Measurements from ENCODE around the gene CSH1.
"Not testable (repeated sequence)": the region's sequence is repeated elsewhere in the genome, so short reads cannot be mapped to it uniquely, and the experiment has no call there.

The CSH1 gene

DNA sequence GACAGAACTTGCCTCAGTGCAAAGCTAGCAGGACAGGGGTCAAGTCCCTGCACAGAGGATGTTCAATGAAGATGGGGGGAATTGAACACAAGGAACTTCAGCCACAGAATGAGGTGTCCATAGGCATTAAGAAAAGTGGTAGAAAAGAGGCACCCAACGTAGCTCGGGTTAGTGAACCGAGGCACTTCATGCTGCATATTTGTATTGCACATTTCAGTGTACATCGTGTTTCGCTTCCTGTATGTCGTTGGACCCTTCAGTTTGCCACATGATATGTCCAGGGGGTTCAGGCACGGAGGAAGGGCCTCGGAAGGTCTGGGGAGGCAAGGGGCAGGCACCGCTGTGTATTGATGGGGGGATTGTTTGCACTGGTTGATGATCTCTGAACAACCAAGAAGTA is 18.0 kb downstream of the CSH1 start:
- H3K9me3 Mint-ChIP-seq; H3K27ac Mint-ChIP-seq; H3K4me3 Mint-ChIP-seq; intact Hi-C loops (cut with micrococcal nuclease); H3K36me3 Mint-ChIP-seq (ENCODE audit: low read depth); H3K4me1 Mint-ChIP-seq (ENCODE audit: low read depth): not testable (repeated sequence)
- H3K27me3 Mint-ChIP-seq = peaks cover 31% of the 10 kb centered on the region

DNA sequence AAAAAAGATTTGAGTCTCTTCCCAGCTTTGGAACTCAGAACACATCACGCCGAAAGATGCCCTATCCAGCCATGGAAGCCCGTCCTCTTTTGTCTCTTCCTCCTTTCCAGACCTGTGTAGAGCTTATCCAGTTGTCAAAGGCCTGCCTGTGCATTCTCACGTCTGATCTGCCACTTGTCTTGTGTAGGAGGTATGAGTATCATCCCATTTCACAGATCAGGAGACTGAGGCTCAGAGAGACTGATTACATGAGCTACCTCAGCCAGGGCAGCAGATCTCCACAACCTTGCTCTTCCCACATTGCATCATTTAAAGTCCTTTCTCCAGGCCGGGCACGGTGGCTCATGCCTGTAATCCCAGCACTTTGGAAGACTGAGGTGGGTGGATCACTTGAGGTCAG is 21.7 kb downstream of the CSH1 start:
- intact Hi-C loops (cut with micrococcal nuclease); H3K4me3 Mint-ChIP-seq; H3K9me3 Mint-ChIP-seq: not testable (repeated sequence)

DNA sequence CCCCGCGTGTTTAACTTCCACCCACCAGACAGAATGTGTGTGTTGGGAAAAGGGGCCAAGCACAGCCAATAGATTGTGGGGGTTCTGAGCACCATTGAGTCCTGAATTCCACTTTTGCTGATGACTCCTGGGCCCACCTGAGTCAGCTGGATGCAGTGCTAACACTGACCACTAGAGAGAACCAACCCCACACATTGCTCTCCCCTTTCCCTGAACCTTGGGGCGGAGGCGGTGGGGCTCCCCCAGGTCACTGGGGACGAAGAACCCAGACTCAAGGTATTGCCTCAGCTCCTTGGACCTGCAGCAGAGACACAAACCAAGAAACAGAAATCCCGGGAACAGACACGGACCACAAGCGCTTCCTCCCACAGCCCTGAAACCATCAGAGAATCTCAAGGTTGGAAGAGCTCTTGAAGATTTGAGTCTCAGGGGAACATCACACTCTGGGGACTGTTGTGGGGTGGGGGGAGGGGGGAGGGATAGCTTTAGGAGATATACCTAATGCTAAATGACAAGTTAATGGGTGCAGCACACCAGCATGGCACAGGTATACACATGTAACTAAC is 22.2 kb downstream of the CSH1 start:
- H3K36me3 Mint-ChIP-seq (ENCODE audit: low read depth); H3K27ac Mint-ChIP-seq; intact Hi-C loops (cut with micrococcal nuclease); H3K9me3 Mint-ChIP-seq; H3K4me3 Mint-ChIP-seq; H3K4me1 Mint-ChIP-seq (ENCODE audit: low read depth): not testable (repeated sequence)
- peaks cover 28% of the 10 kb centered on the region for H3K27me3 Mint-ChIP-seq

More for the DNA sequence above, 21.7 kb downstream of the CSH1 start:
- not testable (repeated sequence) for H3K4me1 Mint-ChIP-seq (ENCODE audit: low read depth); H3K27ac Mint-ChIP-seq; H3K36me3 Mint-ChIP-seq (ENCODE audit: low read depth)
- peaks cover 28% of the 10 kb centered on the region for H3K27me3 Mint-ChIP-seq

DNA sequence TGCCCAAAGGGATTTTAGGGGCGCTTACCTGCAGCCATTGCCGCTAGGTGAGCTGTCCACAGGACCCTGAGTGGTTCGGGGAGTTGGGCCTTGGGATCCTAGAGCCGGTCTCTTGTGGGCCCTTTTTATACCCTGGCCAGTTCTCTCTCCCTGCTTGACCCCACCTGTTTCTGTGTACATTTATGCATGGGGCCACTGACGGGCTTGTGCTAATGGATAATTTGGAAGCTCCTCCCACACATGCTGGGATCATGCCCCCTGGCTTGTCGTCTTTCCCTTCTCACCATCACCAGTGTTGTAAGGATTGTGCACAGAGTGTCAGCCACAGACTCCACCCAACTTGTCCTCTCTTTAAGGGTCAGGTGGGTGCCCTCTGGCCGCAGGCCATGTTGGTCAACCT is 22.8 kb downstream of the CSH1 start, which contains the start of gene CSH2:
CSH2 (minus strand) TSS at position 101 of the 400 bp plus-strand sequence; CDS start at position 38, 63 bp downstream.
- peaks cover 25% of the 10 kb centered on the region for H3K27me3 Mint-ChIP-seq
- H3K4me1 Mint-ChIP-seq (ENCODE audit: low read depth); H3K27ac Mint-ChIP-seq; H3K36me3 Mint-ChIP-seq (ENCODE audit: low read depth); H3K9me3 Mint-ChIP-seq; H3K4me3 Mint-ChIP-seq; intact Hi-C loops (cut with micrococcal nuclease): not testable (repeated sequence)

DNA sequence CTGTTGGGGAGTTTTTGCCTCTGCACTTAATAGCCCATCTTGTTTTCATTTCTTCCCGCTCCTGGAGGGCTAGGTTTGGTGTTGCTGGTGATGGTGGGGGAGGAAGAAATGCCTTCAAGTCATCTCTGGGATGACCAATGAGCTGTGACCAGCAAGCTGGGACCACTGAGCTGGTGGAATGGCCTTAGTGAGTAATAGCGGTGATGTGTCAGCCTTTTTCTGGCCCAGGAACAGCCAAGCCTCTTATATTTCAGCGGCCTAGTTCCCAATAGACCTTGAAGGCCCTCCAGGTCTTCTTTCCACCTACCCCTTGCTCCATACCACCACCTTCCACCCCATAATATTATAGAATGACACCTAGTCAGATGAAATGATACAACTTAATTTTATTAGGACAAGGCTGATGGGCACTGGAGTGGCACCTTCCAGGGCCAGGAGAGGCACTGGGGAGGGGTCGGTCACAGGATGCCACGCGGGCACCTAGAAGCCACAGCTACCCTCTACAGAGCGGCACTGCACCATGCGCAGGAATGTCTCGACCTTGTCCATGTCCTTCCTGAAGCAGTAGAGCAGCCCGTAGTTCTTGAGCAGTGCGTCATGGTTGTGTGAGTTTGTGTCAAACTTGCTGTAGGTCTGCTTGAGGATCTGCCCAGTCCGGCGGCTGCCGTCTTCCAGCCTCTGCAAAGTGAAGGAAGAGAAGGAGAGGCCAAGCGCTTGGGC is 24.6 kb downstream of the CSH1 start:
- intact Hi-C loops (cut with micrococcal nuclease); H3K36me3 Mint-ChIP-seq (ENCODE audit: low read depth); H3K27ac Mint-ChIP-seq; H3K4me3 Mint-ChIP-seq; H3K9me3 Mint-ChIP-seq; H3K4me1 Mint-ChIP-seq (ENCODE audit: low read depth): not testable (repeated sequence)
- peaks cover 21% of the 10 kb centered on the region for H3K27me3 Mint-ChIP-seq

DNA sequence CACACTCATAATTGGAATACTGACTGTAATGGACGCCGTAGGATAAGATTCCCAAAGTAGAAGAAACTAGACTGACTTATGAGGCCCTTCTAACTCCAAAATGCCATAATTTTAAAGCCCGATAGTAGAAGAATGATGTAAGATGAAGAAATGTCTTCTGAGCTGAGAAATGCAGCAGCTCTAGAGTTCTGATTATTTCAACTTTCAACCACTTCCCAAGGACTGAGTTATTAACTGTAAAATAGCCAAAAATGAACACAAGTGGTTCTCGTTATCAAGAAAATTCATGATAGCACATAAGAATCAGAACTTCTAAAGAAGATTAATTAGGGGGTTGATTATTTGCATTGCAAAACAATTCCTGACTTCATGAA is 26.1 kb downstream of the CSH1 start:
- intact Hi-C loops (cut with micrococcal nuclease); H3K4me3 Mint-ChIP-seq; H3K27ac Mint-ChIP-seq; H3K9me3 Mint-ChIP-seq; H3K36me3 Mint-ChIP-seq (ENCODE audit: low read depth): not testable (repeated sequence)
- peaks cover 12% of the 10 kb centered on the region for H3K4me1 Mint-ChIP-seq (ENCODE audit: low read depth)
- peaks cover 19% of the 10 kb centered on the region for H3K27me3 Mint-ChIP-seq

DNA sequence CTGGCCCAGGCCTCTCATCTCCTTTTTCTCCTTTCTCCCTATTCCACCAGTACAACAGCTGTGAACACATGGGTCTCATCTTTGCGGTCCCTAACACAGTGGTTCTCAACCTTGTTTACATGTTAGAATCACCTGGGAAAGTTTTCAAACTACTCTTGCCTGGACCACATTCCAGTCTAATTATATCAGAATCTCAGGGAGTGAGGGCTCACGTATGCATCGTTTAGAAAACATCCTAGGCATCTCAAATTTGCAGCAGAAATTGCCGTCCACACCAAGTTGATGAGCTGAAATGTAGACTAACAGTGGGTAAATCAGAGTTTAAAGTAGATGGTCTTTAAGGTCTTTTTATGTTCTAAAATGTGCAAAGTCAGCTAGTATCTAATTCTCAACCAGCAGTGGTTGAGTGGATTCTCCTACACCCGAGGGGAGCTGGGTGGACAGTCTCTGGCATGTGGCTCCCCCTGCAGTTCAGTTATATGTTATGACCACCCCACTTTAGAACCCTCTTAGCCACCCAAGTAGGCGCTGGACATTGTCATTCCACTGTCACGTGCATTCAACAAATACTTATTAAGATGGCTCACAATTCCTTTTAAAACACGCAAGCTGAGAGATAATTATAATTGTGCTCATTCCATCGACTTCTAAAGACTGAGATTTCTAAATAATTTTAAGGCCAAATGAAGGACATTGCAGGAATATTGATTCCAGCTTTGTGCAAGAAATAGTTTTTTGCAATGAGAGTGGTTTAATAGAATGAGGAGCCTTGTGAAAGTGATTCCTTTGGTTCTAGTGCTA is 26.7 kb downstream of the CSH1 start:
- H3K4me3 Mint-ChIP-seq; H3K36me3 Mint-ChIP-seq (ENCODE audit: low read depth); H3K9me3 Mint-ChIP-seq; H3K27ac Mint-ChIP-seq; intact Hi-C loops (cut with micrococcal nuclease): not testable (repeated sequence)
- Mint-ChIP-seq H3K27me3 (peaks cover 15% of the 10 kb centered on the region), H3K4me1 (ENCODE audit: low read depth) (peaks cover 12% of the 10 kb centered on the region)

DNA sequence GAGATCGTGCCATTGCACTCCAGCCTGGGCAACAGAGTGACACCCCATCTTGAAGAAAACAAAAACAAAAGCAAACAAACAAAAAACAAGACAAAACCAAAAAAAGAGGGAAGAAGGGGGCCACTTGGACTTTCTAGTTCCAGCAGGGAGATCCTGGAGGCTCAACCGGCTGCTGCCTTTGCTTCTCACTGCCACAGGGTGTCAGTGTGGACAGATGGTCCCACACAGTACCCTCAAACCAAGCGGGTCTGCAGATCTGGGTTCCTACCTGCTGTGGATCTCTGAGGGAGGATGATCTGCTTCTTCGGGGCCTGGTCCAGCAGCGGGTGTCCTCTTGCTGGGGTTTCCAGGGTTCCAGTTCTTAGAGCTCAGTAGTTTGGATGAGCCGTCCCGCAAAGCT is 29.7 kb downstream of the CSH1 start:
- intact Hi-C loops (cut with micrococcal nuclease); H3K27ac Mint-ChIP-seq; H3K36me3 Mint-ChIP-seq (ENCODE audit: low read depth); H3K4me3 Mint-ChIP-seq; H3K9me3 Mint-ChIP-seq: not testable (repeated sequence)
- Mint-ChIP-seq H3K4me1 (ENCODE audit: low read depth) (peaks cover 12% of the 10 kb centered on the region), H3K27me3 (peaks cover 17% of the 10 kb centered on the region)

DNA sequence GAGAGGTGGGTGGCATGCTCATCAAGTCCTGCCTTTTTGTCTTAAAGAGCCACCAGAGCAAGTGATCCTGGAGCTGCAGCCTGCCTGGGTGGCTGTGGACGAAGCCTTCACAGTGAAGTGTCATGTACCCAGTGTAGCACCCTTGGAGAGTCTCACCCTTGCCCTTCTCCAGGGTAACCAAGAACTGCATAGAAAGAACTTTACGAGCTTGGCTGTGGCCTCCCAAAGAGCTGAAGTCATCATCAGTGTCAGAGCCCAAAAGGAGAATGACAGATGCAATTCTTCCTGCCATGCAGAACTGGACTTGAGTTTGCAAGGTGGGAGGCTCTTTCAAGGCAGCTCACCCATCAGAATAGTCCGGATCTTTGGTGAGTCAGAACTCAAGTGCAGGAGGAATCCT is 37.1 kb downstream of the CSH1 start:
- no peak overlapping the region for H3K27ac Mint-ChIP-seq

DNA sequence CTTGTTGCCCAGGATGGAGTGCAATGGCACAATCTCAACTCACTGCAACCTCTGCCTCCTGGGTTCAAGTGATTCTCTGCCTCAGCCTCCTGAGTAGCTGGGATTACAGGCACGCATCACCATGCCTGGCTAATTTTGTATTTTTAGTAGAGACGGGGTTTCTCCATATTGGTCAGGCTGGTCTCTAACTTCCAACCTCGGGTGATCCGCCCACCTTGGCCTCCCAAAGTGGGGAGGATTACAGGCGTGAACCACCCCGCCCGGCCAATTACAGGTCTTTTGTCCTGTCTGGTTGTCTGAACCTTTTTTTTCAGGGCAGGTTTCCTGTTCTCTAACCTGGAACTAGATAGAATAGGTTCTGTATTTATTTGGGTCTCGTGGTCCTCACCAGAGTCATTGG is 39.9 kb downstream of the CSH1 start:
- H3K9me3 Mint-ChIP-seq; H3K4me3 Mint-ChIP-seq; intact Hi-C loops (cut with micrococcal nuclease); H3K27ac Mint-ChIP-seq; H3K36me3 Mint-ChIP-seq (ENCODE audit: low read depth); H3K4me1 Mint-ChIP-seq (ENCODE audit: low read depth): not testable (repeated sequence)
- peaks cover 11% of the 10 kb centered on the region for H3K27me3 Mint-ChIP-seq

More for the DNA sequence above, 37.1 kb downstream of the CSH1 start:
- Mint-ChIP-seq H3K27me3 (peaks cover 15% of the 10 kb centered on the region), H3K36me3 (ENCODE audit: low read depth) (no peaks in the 10 kb centered on the region), H3K9me3 (no peaks in the 10 kb centered on the region), H3K4me1 (ENCODE audit: low read depth) (no peaks in the 10 kb centered on the region), H3K4me3 (no peak overlapping the region)
- intact Hi-C loops (cut with micrococcal nuclease) = no loop called here

DNA sequence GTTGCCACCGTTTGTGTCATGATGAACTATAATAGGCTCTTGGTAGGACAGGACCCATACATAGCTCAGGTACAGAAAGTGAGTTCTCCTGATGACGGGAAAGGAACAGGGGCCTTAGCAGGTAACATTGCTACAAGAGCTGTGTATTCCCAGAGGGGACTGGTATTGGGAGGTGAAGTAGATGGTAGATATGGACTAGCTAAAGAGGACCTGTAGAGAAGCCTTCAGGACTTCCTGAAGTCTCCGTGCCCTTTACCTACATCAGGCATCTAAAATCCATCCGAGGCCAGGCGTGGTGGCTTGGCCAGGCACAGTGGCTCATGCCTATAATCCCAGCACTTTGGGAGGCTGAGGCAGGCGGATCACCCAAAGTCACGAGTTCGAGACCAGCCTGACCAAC is 41.2 kb downstream of the CSH1 start:
- H3K4me1 Mint-ChIP-seq (ENCODE audit: low read depth) = no peaks in the 10 kb centered on the region
- no peaks in the 10 kb centered on the region for H3K36me3 Mint-ChIP-seq (ENCODE audit: low read depth)
- H3K4me3 Mint-ChIP-seq = no peak overlapping the region
- H3K27me3 Mint-ChIP-seq = peaks cover 10% of the 10 kb centered on the region
- no peak overlapping the region for H3K27ac Mint-ChIP-seq
- no peaks in the 10 kb centered on the region for H3K9me3 Mint-ChIP-seq
- intact Hi-C loops (cut with micrococcal nuclease) = no loop called here

DNA sequence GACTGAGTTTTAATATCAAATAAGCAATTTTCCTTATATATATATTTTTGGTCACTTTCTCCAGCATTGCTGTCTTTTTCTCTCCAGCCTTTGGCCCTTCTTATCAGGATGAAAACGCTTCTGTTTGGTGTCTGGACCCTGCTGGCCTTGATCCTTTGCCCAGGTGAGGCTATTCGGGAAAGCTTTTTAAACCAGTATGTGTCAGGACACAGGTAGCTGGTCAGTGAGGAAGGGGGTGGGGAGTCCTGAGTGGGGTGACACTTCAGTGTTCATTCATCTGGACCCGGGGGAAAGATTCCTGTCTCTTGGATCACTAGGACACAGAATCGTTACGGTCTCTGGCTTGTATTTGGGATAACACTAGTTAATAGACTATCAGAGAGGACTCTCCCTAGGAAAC is 41.7 kb downstream of the CSH1 start:
- H3K27ac Mint-ChIP-seq = no peak overlapping the region
- H3K4me3 Mint-ChIP-seq = no peak overlapping the region
- H3K36me3 Mint-ChIP-seq (ENCODE audit: low read depth) = no peaks in the 10 kb centered on the region
- peaks cover under 1% of the 10 kb centered on the region for H3K4me1 Mint-ChIP-seq (ENCODE audit: low read depth)
- no peaks in the 10 kb centered on the region for H3K9me3 Mint-ChIP-seq
- H3K27me3 Mint-ChIP-seq = peaks cover 10% of the 10 kb centered on the region
- intact Hi-C loops (cut with micrococcal nuclease) = no loop called here

DNA sequence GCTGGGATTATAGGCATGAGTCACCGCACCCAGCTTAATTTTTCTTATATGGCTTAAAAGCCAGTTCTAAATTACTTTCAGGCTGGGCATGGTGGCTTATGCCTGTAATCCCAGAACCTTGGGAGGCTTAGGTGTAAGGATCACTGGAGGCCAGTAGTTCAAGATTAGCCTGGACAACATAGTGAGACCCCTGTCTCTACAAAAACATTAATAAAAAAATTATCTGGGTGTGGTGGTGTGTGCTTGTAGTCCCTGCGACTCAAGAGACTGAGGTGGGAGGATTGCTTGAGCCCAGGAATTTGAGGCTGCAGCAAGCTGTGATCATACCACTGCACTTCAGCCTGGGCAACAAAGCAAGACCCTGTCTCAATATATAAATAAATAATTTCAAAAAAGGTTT is 43.1 kb downstream of the CSH1 start:
- Mint-ChIP-seq H3K27me3 (peaks cover 7% of the 10 kb centered on the region), H3K4me1 (ENCODE audit: low read depth) (peaks cover 10% of the 10 kb centered on the region), H3K9me3 (peaks cover 1% of the 10 kb centered on the region), H3K36me3 (ENCODE audit: low read depth) (no peaks in the 10 kb centered on the region), H3K27ac (no peak overlapping the region), H3K4me3 (no peak overlapping the region)
- intact Hi-C loops (cut with micrococcal nuclease) = no loop called here

DNA sequence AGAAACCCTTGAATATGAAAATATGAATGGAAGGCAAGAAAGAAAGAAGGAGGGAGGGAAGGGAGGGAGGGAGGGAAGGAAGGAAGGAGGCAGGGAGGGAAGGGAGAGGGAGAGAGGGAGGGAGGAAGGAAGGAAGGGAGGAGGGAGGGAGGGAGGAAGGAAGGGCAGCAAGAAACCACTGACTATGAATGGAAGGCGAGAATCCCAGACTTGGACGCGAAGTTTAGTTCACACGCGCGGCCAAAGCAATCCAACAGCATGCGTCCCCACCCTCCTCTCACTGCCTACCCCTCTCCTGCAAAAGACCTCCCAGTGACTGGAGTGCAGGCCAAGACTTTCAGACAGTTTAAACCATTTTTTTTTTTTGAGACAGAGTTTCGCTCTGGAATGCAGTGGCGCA is 46.0 kb downstream of the CSH1 start:
- no peak overlapping the region for H3K4me3 Mint-ChIP-seq
- H3K27ac Mint-ChIP-seq = no peak overlapping the region
- H3K4me1 Mint-ChIP-seq (ENCODE audit: low read depth) = peaks cover 15% of the 10 kb centered on the region
- peaks cover 7% of the 10 kb centered on the region for H3K27me3 Mint-ChIP-seq
- no peaks in the 10 kb centered on the region for H3K36me3 Mint-ChIP-seq (ENCODE audit: low read depth)
- H3K9me3 Mint-ChIP-seq = peaks cover 8% of the 10 kb centered on the region
- intact Hi-C loops (cut with micrococcal nuclease) = no loop called here
